PC-3 (cell line): Measurements from ENCODE around the gene ZCCHC4. TPM values are rescaled to one million over a fixed set of nuclear protein-coding genes. Genes with fewer than 3 reads are reported as not detected.

ENCODE experiments used
- ATAC-seq: fragments of 200-7000 bp; cut with Tn5 transposase; 2 replicates; pipeline ENCODE4 v1.9.1; 2020; ENCODE audit warnings: mild to moderate bottlenecking, moderate library complexity
- BruUV-seq: library from RNA; stranded (reverse); fragments of 400-500 nt; replicated peaks from 2 replicates; lab custom pipeline; 2021; lab: Mats Ljungman, UMichigan
- CTCF ChIA-PET: fragments of 300-600 bp; sonication (Branson Sonifier 250); formaldehyde crosslinking; loops from one replicate; lab custom pipeline; 2022; ENCODE audit warnings: antibody characterized with exemption; lab: Charles Lee
- POLR2A ChIA-PET: fragments of 300-600 bp; sonication (Branson Sonifier 250); formaldehyde crosslinking; loops from one replicate; lab custom pipeline; 2022; ENCODE audit warnings: antibody characterized with exemption; ENCODE audit not compliant: unreplicated experiment; lab: Charles Lee
- DNase-seq: peaks from one replicate; pipeline ENCODE4 v3.0.0-alpha.2; 2015
- H2AFZ ChIP-seq: fragments of 300-600 bp; sonication (generic); 2 replicates; pipeline ENCODE4 v1.6.0; 2016; ENCODE audit warnings: antibody characterized with exemption, low read length
- H3F3A ChIP-seq: fragments of 300-600 bp; sonication (generic); one replicate; pipeline ENCODE4 v1.6.0; 2017; ENCODE audit warnings: antibody characterized with exemption, low read length, control low read depth, mild to moderate bottlenecking; ENCODE audit not compliant: unreplicated experiment
- H3K27ac ChIP-seq: fragments of 300-600 bp; sonication (generic); 2 replicates; pipeline ENCODE4 v1.5.1; 2016; ENCODE audit warnings: mild to moderate bottlenecking, low read length
- H3K27me3 ChIP-seq: fragments of 300-600 bp; sonication (generic); 2 replicates; pipeline ENCODE4 v1.6.1; 2016; ENCODE audit warnings: low read length, mixed read lengths
- H3K36me3 ChIP-seq: fragments of 300-600 bp; sonication (generic); 2 replicates; pipeline ENCODE4 v1.6.1; 2016; ENCODE audit warnings: low read depth, mixed run types, low read length, mixed read lengths
- H3K4me1 ChIP-seq: fragments of 300-600 bp; sonication (generic); 2 replicates; pipeline ENCODE4 v1.5.1; 2016; ENCODE audit warnings: low read length; ENCODE audit not compliant: insufficient read depth
- H3K4me2 ChIP-seq: fragments of 300-600 bp; sonication (generic); 2 replicates; pipeline ENCODE4 v1.6.0; 2016; ENCODE audit warnings: low read length
- H3K4me3 ChIP-seq: fragments of 300-600 bp; sonication (generic); 2 replicates; pipeline ENCODE4 v1.5.1; 2016; ENCODE audit warnings: mild to moderate bottlenecking, low read length, mixed read lengths
- H3K79me2 ChIP-seq: fragments of 300-600 bp; sonication (generic); 2 replicates; pipeline ENCODE4 v1.6.1; 2017; ENCODE audit warnings: low read length, mixed read lengths
- H3K9ac ChIP-seq: fragments of 300-600 bp; sonication (generic); 2 replicates; pipeline ENCODE4 v1.6.0; 2016; ENCODE audit warnings: mild to moderate bottlenecking, low read length
- H3K9me2 ChIP-seq: fragments of 300-600 bp; sonication (generic); replicated peaks from 2 replicates; pipeline ENCODE4 v1.6.1; 2016; ENCODE audit warnings: mixed run types, low read length, mixed read lengths
- H3K9me3 ChIP-seq: fragments of 300-600 bp; sonication (generic); 2 replicates; pipeline ENCODE4 v1.6.1; 2016; ENCODE audit warnings: low read length, mixed read lengths
- H4K20me1 ChIP-seq: fragments of 300-600 bp; sonication (generic); 2 replicates; pipeline ENCODE4 v1.6.1; 2016; ENCODE audit warnings: low read length, mixed read lengths
- EZH2 ChIP-seq: fragments of 300-600 bp; sonication (generic); IDR thresholded peaks from one replicate; pipeline ENCODE4 v1.6.1; 2017; ENCODE audit warnings: antibody characterized with exemption, mild to moderate bottlenecking, low read length; ENCODE audit not compliant: unreplicated experiment
- EZH2phosphoT487 ChIP-seq: fragments of 300-600 bp; sonication (generic); IDR thresholded peaks from 2 replicates; pipeline ENCODE4 v1.6.1; 2018; ENCODE audit warnings: mild to moderate bottlenecking, antibody characterized with exemption, low read length, borderline replicate concordance
- intact Hi-C: fragments of 100-400 bp; cut with micrococcal nuclease; formaldehyde crosslinking; loops from 2 replicates; pipeline ENCODE4 v1.9.0; 2023
- total RNA-seq: library from RNA; depleted of rRNA; stranded (reverse); fragments of >200 nt; gene quantifications from 2 replicates; pipeline ENCODE4 v1.2.3, GENCODE V29; 2014
- TF ChIP-seq, protein P1 (sequence below): fragments of 300-600 bp; sonication (generic); conservative IDR thresholded peaks from 2 replicates; pipeline ENCODE4 v1.5.1; 2017; ENCODE audit warnings: antibody characterized with exemption, low read depth, mild to moderate bottlenecking, low read length

ZCCHC4 gene
- total RNA-seq, 1 experiment from 2014 or later, result 6.8 TPM

DNA sequence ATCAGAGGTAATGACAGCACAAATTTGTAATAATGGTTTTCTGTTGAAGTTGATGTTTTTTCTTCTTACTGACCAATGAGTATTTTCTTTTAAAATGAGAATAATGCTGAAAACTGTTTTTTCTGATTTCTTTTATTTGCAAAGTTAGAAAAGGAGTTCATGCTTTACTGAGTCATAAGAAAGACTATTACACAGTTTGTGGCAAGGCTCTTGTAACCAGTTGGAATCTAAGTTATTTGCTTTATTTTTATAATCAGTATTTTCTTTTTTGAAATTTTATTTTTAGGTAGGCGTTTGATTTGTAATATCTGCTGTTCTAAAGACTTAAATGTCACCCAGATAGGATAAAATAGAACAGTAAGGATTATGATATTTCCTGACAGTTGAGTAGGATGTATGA is 89.9 kb downstream of the ZCCHC4 start:
- no peak for DNase-seq
- no peak for ATAC-seq
- Histone ChIP-seq H3K9me3 (no peaks in the 10 kb centered on the region), H3K9me2 (no peaks in the 10 kb centered on the region), H2AFZ (no peak overlapping the region), H3F3A (no peaks in the 10 kb centered on the region), H3K4me2 (no peak overlapping the region), H3K4me3 (no peak overlapping the region), H3K27me3 (no peaks in the 10 kb centered on the region), H4K20me1 (no peaks in the 10 kb centered on the region), H3K79me2 (no peaks in the 10 kb centered on the region), H3K27ac (no peak overlapping the region), H3K4me1 (peaks cover 19% of the 10 kb centered on the region), H3K9ac (no peak overlapping the region), H3K36me3 (peaks cover 14% of the 10 kb centered on the region)
- no TSS peak for BruUV-seq
- TF ChIP-seq, protein P1, sequence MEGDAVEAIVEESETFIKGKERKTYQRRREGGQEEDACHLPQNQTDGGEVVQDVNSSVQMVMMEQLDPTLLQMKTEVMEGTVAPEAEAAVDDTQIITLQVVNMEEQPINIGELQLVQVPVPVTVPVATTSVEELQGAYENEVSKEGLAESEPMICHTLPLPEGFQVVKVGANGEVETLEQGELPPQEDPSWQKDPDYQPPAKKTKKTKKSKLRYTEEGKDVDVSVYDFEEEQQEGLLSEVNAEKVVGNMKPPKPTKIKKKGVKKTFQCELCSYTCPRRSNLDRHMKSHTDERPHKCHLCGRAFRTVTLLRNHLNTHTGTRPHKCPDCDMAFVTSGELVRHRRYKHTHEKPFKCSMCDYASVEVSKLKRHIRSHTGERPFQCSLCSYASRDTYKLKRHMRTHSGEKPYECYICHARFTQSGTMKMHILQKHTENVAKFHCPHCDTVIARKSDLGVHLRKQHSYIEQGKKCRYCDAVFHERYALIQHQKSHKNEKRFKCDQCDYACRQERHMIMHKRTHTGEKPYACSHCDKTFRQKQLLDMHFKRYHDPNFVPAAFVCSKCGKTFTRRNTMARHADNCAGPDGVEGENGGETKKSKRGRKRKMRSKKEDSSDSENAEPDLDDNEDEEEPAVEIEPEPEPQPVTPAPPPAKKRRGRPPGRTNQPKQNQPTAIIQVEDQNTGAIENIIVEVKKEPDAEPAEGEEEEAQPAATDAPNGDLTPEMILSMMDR, result no peak
- TF ChIP-seq EZH2 (no peak), EZH2phosphoT487 (no peak)
- ChIA-PET CTCF (no interaction called here), POLR2A (no interaction called here)
- intact Hi-C loops, result no loop called here

DNA sequence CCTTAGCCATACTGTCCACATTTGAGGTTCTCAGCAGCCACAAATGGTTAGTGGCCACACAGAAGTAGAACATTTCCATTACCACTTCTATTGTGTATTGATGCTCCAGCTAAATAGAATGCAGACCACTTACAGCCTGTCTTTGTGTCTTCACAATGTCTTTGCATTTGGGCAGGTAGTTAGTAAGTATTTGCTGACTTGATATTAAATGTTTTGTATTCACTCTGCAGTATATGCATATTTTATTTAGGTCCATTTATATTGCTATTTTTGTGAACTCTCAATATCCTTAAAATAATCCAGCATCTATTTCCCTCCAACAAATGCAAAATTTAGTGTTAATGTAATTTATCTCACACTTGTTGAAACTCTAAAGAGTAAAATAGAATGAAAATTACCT is 91.1 kb downstream of the ZCCHC4 start:
- no peak overlapping the region for H2AFZ ChIP-seq
- BruUV-seq, result no TSS peak
- H3F3A ChIP-seq, result no peaks in the 10 kb centered on the region
- H3K27ac ChIP-seq, result no peak overlapping the region
- ChIA-PET CTCF (no interaction called here), POLR2A (no interaction called here)
- peaks cover 19% of the 10 kb centered on the region for H3K4me1 ChIP-seq
- no peaks in the 10 kb centered on the region for H3K9me2 ChIP-seq
- no peaks in the 10 kb centered on the region for H3K79me2 ChIP-seq
- H3K27me3 ChIP-seq, result no peaks in the 10 kb centered on the region
- DNase-seq (no peak), ATAC-seq (no peak)
- no peak overlapping the region for H3K4me3 ChIP-seq
- H3K9me3 ChIP-seq, result no peaks in the 10 kb centered on the region
- intact Hi-C loops, result no loop called here
- H4K20me1 ChIP-seq, result no peaks in the 10 kb centered on the region
- H3K4me2 ChIP-seq, result no peak overlapping the region
- H3K9ac ChIP-seq, result no peak overlapping the region
- TF ChIP-seq EZH2 (no peak), EZH2phosphoT487 (no peak)
- TF ChIP-seq, protein P1, result no peak
- H3K36me3 ChIP-seq, result peaks cover 14% of the 10 kb centered on the region

DNA sequence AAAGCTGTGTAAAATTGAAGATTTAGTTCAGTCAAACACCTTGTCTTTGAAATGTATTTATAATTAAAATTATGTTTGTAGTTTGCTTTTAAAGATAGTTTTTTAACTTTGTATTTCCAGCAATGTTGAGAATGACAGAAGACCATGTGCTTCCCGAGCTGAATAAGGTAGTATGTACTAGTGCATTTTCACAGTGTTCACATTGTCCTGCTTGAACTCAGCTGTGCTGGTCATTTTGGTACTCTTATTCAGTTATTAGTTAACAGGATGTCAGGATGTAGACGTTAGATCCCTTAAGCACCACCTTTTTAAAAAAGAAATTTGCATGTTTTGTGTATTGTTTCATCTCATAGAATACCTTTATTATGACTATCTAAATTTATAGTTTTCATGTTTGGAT is 92.9 kb downstream of the ZCCHC4 start:
- ChIA-PET CTCF (no interaction called here), POLR2A (no interaction called here)
- Histone ChIP-seq H3K4me3 (no peak overlapping the region), H3F3A (no peaks in the 10 kb centered on the region), H2AFZ (no peak overlapping the region), H4K20me1 (no peaks in the 10 kb centered on the region), H3K27ac (no peak overlapping the region), H3K4me1 (peaks cover 13% of the 10 kb centered on the region), H3K79me2 (no peaks in the 10 kb centered on the region), H3K9me2 (no peaks in the 10 kb centered on the region), H3K27me3 (no peaks in the 10 kb centered on the region), H3K4me2 (no peak overlapping the region), H3K9me3 (no peaks in the 10 kb centered on the region), H3K9ac (no peak overlapping the region), H3K36me3 (peaks cover 25% of the 10 kb centered on the region)
- BruUV-seq, result no TSS peak
- no peak for DNase-seq
- TF ChIP-seq EZH2, result no peak
- TF ChIP-seq, protein P1, result no peak
- TF ChIP-seq EZH2phosphoT487, result no peak
- intact Hi-C loops, result no loop called here
- no peak for ATAC-seq
